GM12891 (cell line): ENCODE data around the gene CPE.

ENCODE experiments used
- PAX5 ChIP-seq: IDR thresholded peaks from 2 replicates; pipeline ENCODE4 v1.6.1; 2011; ENCODE audit warnings: low read length, moderate library complexity, mild to moderate bottlenecking; ENCODE audit not compliant: insufficient read depth, severe bottlenecking
- POLR2A ChIP-seq: IDR thresholded peaks from 2 replicates; pipeline ENCODE4 v1.6.1; 2011; ENCODE audit warnings: low read depth, low read length, control low read depth
- POLR2AphosphoS5 ChIP-seq: IDR thresholded peaks from 2 replicates; pipeline ENCODE4 v1.6.1; 2011; ENCODE audit warnings: low read depth, low read length, control low read depth
- SPI1 ChIP-seq: IDR thresholded peaks from 2 replicates; pipeline ENCODE4 v1.6.1; 2011; ENCODE audit warnings: low read depth, low read length, control low read depth

DNA sequence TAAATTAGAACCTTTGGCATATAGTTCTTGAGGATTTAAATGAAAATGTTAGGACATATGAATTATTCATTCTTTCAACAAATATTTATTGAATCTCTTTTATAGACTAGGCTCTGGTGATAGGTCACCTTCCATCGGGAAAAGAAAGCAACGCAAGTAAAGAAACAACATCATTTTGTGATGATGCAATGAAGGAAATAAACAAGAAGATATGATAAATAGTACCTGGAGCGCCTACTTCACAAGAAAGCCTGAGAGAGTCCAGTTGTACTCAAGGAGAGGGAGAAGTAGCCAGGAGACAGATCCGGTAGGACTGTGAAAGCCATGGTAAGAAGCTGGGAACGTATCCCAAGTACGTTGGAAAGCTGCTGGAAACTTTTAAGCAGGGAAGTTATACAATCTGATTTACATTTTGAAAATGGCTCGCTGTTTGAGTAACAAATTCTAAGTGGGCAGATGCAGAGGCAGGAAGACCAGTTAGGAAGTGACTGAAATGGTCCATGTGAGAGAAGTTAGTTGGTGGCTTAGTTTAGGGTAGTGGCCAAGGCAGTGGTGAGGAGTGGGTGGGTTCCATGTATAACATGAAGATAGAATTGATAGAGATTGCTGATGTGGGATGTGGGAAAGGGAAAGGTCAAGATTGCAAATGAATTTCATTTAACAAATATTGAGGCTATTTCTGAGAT lies 17.7 kb upstream of the CPE start:
- TF ChIP-seq POLR2AphosphoS5 (no peak), POLR2A (no peak), PAX5 (no peak), SPI1 (no peak)
